GDM1 (cell line): ENCODE data around the gene GTPBP8.
"Not testable (repeated sequence)": the region's sequence is repeated elsewhere in the genome, so short reads cannot be mapped to it uniquely, and the experiment has no call there.

Source experiments
- DNase-seq: peaks from one replicate; lab custom pipeline; 2025; lab: John Stamatoyannopoulos, UW

Gene GTPBP8

GRCh38 chr3:113000691-113001090 is 9.9 kb downstream of the GTPBP8 start:
- no peak for DNase-seq

DNA sequence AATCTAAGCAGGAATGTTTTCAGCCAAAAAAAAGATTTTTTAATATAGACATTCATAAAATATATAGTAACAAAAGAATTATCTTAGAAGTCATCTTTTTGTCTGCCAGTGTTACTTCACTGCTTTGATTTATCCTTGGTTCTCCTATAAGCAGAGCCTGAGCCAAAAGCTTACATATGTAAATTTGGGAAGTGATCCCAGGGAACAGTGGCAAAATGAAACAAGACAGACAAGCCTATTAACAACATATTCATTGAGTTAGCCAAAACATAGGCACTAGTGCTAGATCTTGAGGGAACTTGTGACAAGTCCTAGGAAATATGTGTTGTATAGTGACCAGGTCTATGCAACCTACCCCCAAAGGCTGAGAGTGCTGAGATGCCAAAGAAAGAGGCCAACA is 11.3 kb downstream of the GTPBP8 start:
- DNase-seq: no peak

GRCh38 chr3:113002679-113003078 is 11.9 kb downstream of the GTPBP8 start:
- no peak for DNase-seq

- no peak for DNase-seq
These were observed 14.8 kb downstream of the GTPBP8 start for GRCh38 chr3:113005611-113006010.

GRCh38 chr3:113006359-113007056 is 15.7 kb downstream of the GTPBP8 start:
- DNase-seq: no peak

DNA sequence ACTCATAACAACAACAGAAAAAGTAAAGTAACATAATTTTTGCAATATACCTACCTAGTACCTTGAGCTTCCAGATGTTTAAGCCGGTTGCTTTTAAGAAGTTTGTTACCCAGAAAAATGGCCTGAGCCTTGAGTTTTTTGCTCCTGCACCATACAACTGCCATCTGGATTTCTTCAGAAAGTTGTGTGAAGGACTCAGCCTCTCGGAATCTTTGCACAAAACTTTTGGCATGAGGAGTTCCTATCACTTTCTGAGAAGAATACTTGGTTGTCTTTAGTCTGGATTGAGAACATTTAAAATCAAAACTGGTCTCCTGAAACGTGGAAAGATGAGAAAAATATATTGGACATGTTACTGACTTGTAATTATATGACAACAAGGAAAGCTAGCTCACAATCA is 17.3 kb downstream of the GTPBP8 start:
- DNase-seq: no peak

GRCh38 chr3:113013593-113013992 is 22.8 kb downstream of the GTPBP8 start:
- DNase-seq: no peak

GRCh38 chr3:113018536-113019181 is 27.9 kb downstream of the GTPBP8 start:
- no peak for DNase-seq

DNA sequence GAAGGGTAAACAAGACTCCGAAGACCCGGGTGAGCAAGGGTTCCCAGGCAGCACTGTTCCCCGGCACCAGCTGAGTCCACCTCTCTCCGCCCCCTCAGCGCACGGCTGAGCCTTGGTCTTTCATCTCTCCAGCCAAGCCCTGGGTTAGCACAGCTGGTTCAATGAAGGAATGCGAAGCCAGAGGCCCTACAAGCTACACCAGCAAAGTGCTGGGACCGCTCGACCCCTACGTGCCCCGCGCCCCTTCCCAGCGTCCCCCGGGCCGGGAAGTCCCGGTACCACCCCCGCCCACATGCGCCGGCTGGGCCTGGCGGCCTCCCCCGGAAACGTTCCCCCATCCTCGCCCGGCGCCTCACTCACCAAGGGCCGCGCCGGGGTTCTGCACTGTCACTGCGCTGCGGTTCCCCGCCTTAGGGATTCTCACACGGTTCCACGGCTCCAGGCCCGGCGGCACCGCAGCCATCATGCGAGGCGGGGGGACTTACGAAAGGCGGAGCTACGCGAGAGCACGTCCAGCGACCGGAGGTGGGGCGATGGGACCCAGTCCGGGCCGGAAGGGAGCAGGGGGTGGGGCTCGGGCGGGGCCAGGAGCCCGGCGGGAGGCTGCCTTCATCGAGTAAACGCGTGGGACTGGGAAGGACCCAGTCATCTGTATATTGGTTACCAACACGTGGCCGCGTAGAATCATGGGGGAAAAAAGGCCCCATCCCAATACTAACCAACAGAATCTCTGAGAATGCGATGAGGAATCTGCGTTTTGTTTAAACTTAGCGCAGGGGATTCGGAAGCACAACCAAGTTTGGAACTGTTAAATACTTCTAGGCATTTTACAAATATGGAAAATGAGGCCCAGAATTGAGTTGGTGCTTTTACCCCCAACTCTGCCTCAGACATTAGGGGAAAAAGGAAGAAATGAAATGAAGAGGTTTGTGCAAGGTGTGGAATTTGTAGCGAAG is 28.7 kb downstream of the GTPBP8 start:
- peak; percentile 90 for DNase-seq

- no peak for DNase-seq
These were observed 30.7 kb downstream of the GTPBP8 start for GRCh38 chr3:113021471-113021870.

GRCh38 chr3:113034011-113034410 is 43.2 kb downstream of the GTPBP8 start:
- DNase-seq: no peak

DNA sequence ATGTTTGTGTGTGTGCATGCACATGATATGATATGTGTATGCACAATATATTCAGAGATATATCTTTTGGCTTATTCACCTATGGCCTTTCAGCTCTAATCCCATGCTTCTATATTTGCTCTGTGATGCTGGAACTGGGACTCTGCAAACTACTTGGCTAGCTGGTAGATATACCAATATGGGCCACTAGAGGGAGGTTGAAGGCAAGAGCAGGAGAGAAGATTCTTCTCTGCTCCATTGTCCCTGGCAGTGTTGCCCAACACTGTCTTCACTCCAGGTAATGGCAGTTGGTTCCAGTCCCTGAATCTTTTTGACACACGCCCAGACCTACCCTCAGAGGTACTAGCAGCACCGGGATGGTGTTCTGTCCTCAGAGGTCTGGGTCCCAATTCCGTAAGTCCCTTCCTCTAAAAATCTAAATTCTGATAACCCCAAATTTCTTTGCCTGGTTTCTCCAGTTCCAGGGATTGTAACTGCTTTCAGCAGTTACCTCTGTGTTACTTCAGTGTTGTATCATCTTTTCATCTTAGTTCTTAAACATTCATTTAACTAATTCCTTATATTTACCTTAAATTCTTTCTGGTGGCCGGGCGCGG is 44.7 kb downstream of the GTPBP8 start:
- peak; percentile 4 for DNase-seq

DNA sequence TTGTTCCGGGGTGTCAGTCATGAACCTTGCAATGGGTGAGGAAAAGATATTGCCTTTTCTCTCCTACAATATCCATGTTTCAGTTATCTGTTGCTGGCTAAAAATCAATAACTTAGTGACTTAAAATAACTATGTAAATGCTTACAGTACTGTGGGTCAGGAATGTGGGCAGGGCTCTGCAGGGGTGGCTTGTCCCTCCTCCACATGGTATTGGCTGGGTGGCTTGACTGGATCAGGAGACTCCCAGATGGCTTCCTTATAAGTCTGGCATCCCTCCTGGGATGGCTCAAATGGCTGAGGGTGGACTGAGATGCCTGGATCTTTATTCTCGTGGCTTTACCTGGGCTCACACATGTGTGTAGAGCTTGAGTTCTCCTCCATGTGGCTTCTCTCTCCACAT is 47.5 kb downstream of the GTPBP8 start:
- no peak for DNase-seq

DNA sequence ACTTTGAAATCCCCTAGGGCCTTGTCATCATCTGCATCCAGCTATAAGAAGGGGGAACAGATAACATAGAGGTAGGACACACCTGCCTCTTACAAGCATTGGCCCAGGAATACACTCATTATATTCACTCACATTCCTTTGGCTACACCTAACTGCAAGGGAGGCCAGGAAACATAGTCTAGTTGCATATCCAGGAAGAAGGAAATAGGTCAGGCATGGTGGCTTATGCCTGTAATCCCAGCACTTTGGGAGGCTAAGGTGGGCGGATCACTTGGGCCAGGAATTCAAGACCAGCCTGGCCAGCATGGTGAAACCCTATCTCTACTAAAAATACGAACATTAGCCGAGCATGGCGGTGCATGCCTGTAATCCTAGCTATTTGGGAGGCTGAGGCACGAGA is 48.8 kb downstream of the GTPBP8 start:
- no peak for DNase-seq

GRCh38 chr3:113040231-113040630 is 49.4 kb downstream of the GTPBP8 start:
- no peak for DNase-seq

DNA sequence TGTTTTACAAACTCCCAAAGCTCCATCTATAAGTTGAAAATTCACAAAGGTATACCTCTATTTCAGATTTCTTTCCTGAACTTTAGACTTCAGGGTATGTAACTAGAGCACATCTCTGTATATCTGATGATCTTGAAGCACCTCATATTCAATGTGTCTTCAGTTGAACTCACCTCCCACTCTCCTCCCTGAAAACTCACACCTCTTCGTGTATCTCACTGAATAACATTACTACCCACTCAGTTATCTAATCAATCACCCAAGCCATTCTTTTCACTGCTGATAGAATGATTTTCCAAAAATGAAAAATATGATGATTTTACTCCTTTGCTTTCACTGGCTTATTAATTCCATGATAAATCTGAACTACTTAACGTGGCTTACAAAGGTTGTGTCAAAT is 52.9 kb downstream of the GTPBP8 start:
- DNase-seq: no peak

DNA sequence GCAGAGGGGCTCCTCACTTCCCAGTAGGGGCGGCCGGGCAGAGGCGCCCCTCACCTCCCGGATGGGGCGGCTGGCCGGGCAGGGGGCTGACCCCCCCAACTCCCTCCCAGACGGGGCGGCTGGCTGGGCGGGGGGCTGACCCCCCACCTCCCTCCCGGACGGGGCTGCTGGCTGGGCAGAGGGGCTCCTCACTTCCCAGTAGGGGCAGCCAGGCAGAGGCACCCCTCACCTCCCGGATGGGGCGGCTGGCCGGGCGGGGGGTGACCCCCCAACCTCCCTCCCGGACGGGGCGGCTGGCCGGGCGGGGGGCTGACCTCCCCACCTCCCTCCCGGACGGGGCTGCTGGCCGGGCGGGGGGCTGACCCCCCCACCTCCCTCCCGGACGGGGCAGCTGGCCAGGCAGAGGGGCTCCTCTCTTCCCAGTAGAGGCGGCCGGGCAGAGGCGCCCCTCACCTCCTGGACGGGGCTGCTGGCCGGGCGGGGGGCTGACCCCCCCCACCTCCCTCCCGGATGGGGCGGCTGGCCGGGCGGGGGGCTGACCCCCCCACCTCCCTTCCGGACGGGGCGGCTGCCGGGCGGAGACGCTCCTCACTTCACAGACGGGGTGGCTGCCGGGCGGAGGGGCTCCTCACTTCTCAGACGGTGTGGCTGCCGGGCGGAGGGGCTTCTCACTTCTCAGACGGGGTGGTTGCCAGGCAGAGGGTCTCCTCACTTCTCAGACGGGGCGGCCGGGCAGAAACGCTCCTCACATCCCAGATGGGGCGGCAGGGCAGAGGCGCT is 55.6 kb downstream of the GTPBP8 start:
- DNase-seq: not testable (repeated sequence)

GRCh38 chr3:113051302-113051711 is 60.5 kb downstream of the GTPBP8 start:
- DNase-seq: peak; percentile 44
